GM23338 (cell line): Measurements from ENCODE around the gene CDH4. TPM values are rescaled to one million over a fixed set of nuclear protein-coding genes. Genes with fewer than 3 reads are reported as not detected.

ENCODE experiments used
- ATAC-seq: fragments of 200-7000 bp; cut with Tn5 transposase; 3 replicates; pipeline ENCODE4 v1.9.1; 2020
- DNase-seq: peaks from one replicate; pipeline ENCODE4 v3.0.0-alpha.2; 2015; ENCODE audit warnings: low spot score
- H2AFZ ChIP-seq: fragments of 200-600 bp; sonication (generic); 2 replicates; pipeline ENCODE4 v1.8.0; 2016; ENCODE audit warnings: antibody characterized with exemption, mild to moderate bottlenecking, moderate library complexity
- H3F3A ChIP-seq: fragments of 200-600 bp; sonication (generic); replicated peaks from 2 replicates; pipeline ENCODE4 v1.8.0; 2017; ENCODE audit warnings: antibody characterized with exemption, mixed run types, low read depth
- H3K27ac ChIP-seq: fragments of 200-600 bp; sonication (generic); 2 replicates; pipeline ENCODE4 v1.6.1; 2016; ENCODE audit warnings: low read depth
- H3K27me3 ChIP-seq: fragments of 200-600 bp; sonication (generic); 2 replicates; pipeline ENCODE4 v1.8.0; 2016; ENCODE audit warnings: mild to moderate bottlenecking, mixed run types, moderate library complexity; ENCODE audit not compliant: insufficient read depth
- H3K36me3 ChIP-seq: fragments of 200-600 bp; sonication (generic); 2 replicates; pipeline ENCODE4 v1.8.0; 2016; ENCODE audit warnings: mild to moderate bottlenecking; ENCODE audit not compliant: insufficient read depth
- H3K4me1 ChIP-seq: fragments of 200-600 bp; sonication (generic); 2 replicates; pipeline ENCODE4 v1.8.0; 2016; ENCODE audit warnings: mild to moderate bottlenecking, moderate library complexity; ENCODE audit not compliant: insufficient read depth
- H3K4me2 ChIP-seq: fragments of 200-600 bp; sonication (generic); 2 replicates; pipeline ENCODE4 v1.7.1; 2017; ENCODE audit warnings: mixed run types
- H3K4me3 ChIP-seq: fragments of 200-600 bp; sonication (generic); 2 replicates; pipeline ENCODE4 v1.6.1; 2016; ENCODE audit warnings: mixed run types
- H3K79me2 ChIP-seq: fragments of 200-600 bp; sonication (generic); replicated peaks from 2 replicates; pipeline ENCODE4 v1.8.0; 2017; ENCODE audit warnings: mild to moderate bottlenecking; ENCODE audit not compliant: insufficient read depth
- H3K9me2 ChIP-seq: fragments of 200-600 bp; sonication (generic); 2 replicates; pipeline ENCODE4 v1.8.0; 2017; ENCODE audit not compliant: insufficient read depth
- H4K20me1 ChIP-seq: fragments of 200-600 bp; sonication (generic); replicated peaks from 2 replicates; pipeline ENCODE4 v1.8.0; 2017; ENCODE audit warnings: mild to moderate bottlenecking; ENCODE audit not compliant: insufficient read depth
- H3K27ac Mint-ChIP-seq: 2 replicates; pipeline ENCODE4 v1.8.0; 2020; ENCODE audit warnings: inconsistent platforms, mild to moderate bottlenecking, moderate library complexity, mixed read lengths
- H3K27me3 Mint-ChIP-seq: 3 replicates; pipeline ENCODE4 v1.8.0; 2022; ENCODE audit warnings: low read depth, mild to moderate bottlenecking, moderate library complexity, mixed read lengths, inconsistent platforms; ENCODE audit not compliant: insufficient read depth, poor library complexity
- H3K36me3 Mint-ChIP-seq: 3 replicates; pipeline ENCODE4 v1.8.0; 2021; ENCODE audit warnings: low read depth, mild to moderate bottlenecking, inconsistent platforms, moderate library complexity, mixed read lengths
- H3K4me1 Mint-ChIP-seq: 3 replicates; pipeline ENCODE4 v1.8.0; 2020; ENCODE audit warnings: mild to moderate bottlenecking, inconsistent platforms, mixed read lengths
- H3K4me3 Mint-ChIP-seq: 3 replicates; pipeline ENCODE4 v1.8.0; 2021; ENCODE audit warnings: moderate library complexity, mild to moderate bottlenecking, inconsistent platforms, mixed read lengths
- H3K9me3 Mint-ChIP-seq: 3 replicates; pipeline ENCODE4 v1.8.0; 2020; ENCODE audit warnings: moderate library complexity, mild to moderate bottlenecking, inconsistent platforms, mixed read lengths
- CREB1 ChIP-seq: fragments of 250-450 bp; sonication (Bioruptor Pico); IDR thresholded peaks from 2 replicates; pipeline ENCODE4 v1.5.0; 2020; ENCODE audit warnings: low read depth, mild to moderate bottlenecking, moderate library complexity
- EZH2 ChIP-seq: fragments of 200-600 bp; sonication (generic); IDR thresholded peaks from one replicate; pipeline ENCODE4 v1.8.0; 2017; ENCODE audit warnings: antibody characterized with exemption, mild to moderate bottlenecking, low read depth; ENCODE audit not compliant: unreplicated experiment
- EZH2phosphoT487 ChIP-seq: fragments of 200-600 bp; sonication (generic); IDR thresholded peaks from one replicate; pipeline ENCODE4 v1.8.1; 2018; ENCODE audit warnings: antibody characterized with exemption; ENCODE audit not compliant: unreplicated experiment
- JUNB ChIP-seq: IDR thresholded peaks from one replicate; pipeline ENCODE4 v1.6.1; 2016; ENCODE audit warnings: antibody characterized with exemption; ENCODE audit not compliant: unreplicated experiment
- NANOG ChIP-seq: IDR thresholded peaks from 2 replicates; pipeline ENCODE4 v1.6.1; 2016; ENCODE audit warnings: antibody characterized with exemption, borderline replicate concordance
- ZNF114 ChIP-seq: fragments of 250-450 bp; sonication (Bioruptor Pico); IDR thresholded peaks from 2 replicates; pipeline ENCODE4 v1.5.0; 2020; ENCODE audit warnings: mild to moderate bottlenecking, moderate library complexity
- ZNF331 ChIP-seq: fragments of 250-450 bp; sonication (Bioruptor Pico); IDR thresholded peaks from 2 replicates; pipeline ENCODE4 v1.5.0; 2020; ENCODE audit warnings: low read depth, mild to moderate bottlenecking, moderate library complexity
- polyA plus RNA-seq: library from polyadenylated mRNA; unstranded; fragments of >200 nt; fragmentation: Nextera tagmentation; extraction: Ambion mirVana; gene quantifications from 2 replicates; pipeline ENCODE4 v1.2.1, GENCODE V29; 2016
- total RNA-seq: library from RNA; depleted of rRNA; stranded (reverse); fragments of >200 nt; shearing (Covaris generic); gene quantifications from 2 replicates; pipeline ENCODE4 v1.2.3, GENCODE V29; 2014
- TF ChIP-seq, protein P1 (sequence below): fragments of 250-450 bp; sonication (Bioruptor Pico); IDR thresholded peaks from 2 replicates; pipeline ENCODE4 v1.5.0; 2020; ENCODE audit warnings: mild to moderate bottlenecking, moderate library complexity
- TF ChIP-seq, protein P2 (sequence below): IDR thresholded peaks from 2 replicates; pipeline ENCODE4 v1.6.1; 2016; ENCODE audit warnings: antibody characterized with exemption

The CDH4 gene
- total and polyA plus RNA-seq, 2 experiments from 2014 or later, result 1.2 to 4.2 TPM

DNA sequence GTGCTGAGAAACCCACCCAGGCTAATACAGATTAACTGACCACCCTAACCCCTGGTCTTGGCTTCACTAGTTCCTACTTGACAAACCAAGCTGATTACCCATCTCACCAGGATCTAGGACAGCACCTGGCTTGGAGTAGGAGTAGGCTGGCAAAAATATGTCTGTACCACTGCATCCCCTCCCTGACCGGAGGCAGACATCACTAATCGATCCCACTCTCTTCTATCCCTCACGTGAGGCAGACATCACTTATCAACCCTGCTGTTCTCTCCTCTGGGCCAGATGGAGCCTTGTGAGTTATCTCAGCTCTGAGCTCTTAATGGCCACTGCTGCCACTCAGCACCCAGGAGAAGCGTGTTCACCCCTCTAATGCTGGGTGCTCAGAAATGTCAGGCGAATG is 324.3 kb downstream of the CDH4 start:
- Histone ChIP-seq H3K36me3 (no peaks in the 10 kb centered on the region), H3K4me2 (no peak overlapping the region), H3K9me2 (peaks cover 4% of the 10 kb centered on the region; the same call in 1 of the 2 replicates), H2AFZ (no peak overlapping the region), H3K27ac (no peak overlapping the region), H3K4me3 (no peak overlapping the region), H3K27me3 (peaks cover 4% of the 10 kb centered on the region; the same call in 1 of the 2 replicates), H3F3A (no peaks in the 10 kb centered on the region), H4K20me1 (no peaks in the 10 kb centered on the region), H3K79me2 (no peaks in the 10 kb centered on the region), H3K4me1 (no peaks in the 10 kb centered on the region)
- H3K27ac Mint-ChIP-seq, result no peak overlapping the region
- no peak for DNase-seq
- no peak overlapping the region for H3K4me3 Mint-ChIP-seq
- TF ChIP-seq, protein P1, sequence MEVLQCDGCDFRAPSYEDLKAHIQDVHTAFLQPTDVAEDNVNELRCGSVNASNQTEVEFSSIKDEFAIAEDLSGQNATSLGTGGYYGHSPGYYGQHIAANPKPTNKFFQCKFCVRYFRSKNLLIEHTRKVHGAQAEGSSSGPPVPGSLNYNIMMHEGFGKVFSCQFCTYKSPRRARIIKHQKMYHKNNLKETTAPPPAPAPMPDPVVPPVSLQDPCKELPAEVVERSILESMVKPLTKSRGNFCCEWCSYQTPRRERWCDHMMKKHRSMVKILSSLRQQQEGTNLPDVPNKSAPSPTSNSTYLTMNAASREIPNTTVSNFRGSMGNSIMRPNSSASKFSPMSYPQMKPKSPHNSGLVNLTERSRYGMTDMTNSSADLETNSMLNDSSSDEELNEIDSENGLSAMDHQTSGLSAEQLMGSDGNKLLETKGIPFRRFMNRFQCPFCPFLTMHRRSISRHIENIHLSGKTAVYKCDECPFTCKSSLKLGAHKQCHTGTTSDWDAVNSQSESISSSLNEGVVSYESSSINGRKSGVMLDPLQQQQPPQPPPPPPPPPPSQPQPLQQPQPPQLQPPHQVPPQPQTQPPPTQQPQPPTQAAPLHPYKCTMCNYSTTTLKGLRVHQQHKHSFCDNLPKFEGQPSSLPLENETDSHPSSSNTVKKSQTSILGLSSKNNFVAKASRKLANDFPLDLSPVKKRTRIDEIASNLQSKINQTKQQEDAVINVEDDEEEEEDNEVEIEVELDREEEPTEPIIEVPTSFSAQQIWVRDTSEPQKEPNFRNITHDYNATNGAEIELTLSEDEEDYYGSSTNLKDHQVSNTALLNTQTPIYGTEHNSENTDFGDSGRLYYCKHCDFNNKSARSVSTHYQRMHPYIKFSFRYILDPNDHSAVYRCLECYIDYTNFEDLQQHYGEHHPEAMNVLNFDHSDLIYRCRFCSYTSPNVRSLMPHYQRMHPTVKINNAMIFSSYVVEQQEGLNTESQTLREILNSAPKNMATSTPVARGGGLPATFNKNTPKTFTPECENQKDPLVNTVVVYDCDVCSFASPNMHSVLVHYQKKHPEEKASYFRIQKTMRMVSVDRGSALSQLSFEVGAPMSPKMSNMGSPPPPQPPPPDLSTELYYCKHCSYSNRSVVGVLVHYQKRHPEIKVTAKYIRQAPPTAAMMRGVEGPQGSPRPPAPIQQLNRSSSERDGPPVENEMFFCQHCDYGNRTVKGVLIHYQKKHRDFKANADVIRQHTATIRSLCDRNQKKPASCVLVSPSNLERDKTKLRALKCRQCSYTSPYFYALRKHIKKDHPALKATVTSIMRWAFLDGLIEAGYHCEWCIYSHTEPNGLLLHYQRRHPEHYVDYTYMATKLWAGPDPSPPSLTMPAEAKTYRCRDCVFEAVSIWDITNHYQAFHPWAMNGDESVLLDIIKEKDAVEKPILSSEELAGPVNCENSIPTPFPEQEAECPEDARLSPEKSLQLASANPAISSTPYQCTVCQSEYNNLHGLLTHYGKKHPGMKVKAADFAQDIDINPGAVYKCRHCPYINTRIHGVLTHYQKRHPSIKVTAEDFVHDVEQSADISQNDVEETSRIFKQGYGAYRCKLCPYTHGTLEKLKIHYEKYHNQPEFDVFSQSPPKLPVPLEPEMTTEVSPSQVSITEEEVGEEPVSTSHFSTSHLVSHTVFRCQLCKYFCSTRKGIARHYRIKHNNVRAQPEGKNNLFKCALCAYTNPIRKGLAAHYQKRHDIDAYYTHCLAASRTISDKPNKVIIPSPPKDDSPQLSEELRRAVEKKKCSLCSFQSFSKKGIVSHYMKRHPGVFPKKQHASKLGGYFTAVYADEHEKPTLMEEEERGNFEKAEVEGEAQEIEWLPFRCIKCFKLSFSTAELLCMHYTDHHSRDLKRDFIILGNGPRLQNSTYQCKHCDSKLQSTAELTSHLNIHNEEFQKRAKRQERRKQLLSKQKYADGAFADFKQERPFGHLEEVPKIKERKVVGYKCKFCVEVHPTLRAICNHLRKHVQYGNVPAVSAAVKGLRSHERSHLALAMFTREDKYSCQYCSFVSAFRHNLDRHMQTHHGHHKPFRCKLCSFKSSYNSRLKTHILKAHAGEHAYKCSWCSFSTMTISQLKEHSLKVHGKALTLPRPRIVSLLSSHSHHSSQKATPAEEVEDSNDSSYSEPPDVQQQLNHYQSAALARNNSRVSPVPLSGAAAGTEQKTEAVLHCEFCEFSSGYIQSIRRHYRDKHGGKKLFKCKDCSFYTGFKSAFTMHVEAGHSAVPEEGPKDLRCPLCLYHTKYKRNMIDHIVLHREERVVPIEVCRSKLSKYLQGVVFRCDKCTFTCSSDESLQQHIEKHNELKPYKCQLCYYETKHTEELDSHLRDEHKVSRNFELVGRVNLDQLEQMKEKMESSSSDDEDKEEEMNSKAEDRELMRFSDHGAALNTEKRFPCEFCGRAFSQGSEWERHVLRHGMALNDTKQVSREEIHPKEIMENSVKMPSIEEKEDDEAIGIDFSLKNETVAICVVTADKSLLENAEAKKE (CRISPR knock-in tag), result no peak
- TF ChIP-seq ZNF331 (CRISPR knock-in tag) (no peak), JUNB (no peak), EZH2 (no peak), CREB1 (CRISPR knock-in tag) (no peak), ZNF114 (CRISPR knock-in tag) (no peak), EZH2phosphoT487 (no peak), NANOG (no peak)
- TF ChIP-seq, protein P2, sequence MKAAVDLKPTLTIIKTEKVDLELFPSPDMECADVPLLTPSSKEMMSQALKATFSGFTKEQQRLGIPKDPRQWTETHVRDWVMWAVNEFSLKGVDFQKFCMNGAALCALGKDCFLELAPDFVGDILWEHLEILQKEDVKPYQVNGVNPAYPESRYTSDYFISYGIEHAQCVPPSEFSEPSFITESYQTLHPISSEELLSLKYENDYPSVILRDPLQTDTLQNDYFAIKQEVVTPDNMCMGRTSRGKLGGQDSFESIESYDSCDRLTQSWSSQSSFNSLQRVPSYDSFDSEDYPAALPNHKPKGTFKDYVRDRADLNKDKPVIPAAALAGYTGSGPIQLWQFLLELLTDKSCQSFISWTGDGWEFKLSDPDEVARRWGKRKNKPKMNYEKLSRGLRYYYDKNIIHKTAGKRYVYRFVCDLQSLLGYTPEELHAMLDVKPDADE, result no peak
- H3K9me3 Mint-ChIP-seq, result no peaks in the 10 kb centered on the region; the same call in 2 of the 3 replicates
- H3K27me3 Mint-ChIP-seq, result peaks cover 14% of the 10 kb centered on the region
- ATAC-seq, result no peak
- no peaks in the 10 kb centered on the region for H3K4me1 Mint-ChIP-seq
- no peaks in the 10 kb centered on the region; the same call in 2 of the 3 replicates for H3K36me3 Mint-ChIP-seq
